ENCODE results near the gene ATP2C1.
"Not testable (repeated sequence)": the region's sequence is repeated elsewhere in the genome, so short reads cannot be mapped to it uniquely, and the experiment has no call there.

The ATP2C1 gene

GRCh38 chr3:130934442-130935089 is 40.7 kb downstream of the ATP2C1 start:
- DNase-seq: no peak

- no peak for DNase-seq
These were observed 42.0 kb downstream of the ATP2C1 start for GRCh38 chr3:130935761-130936492.

- no peak for DNase-seq
These were observed 45.9 kb downstream of the ATP2C1 start for GRCh38 chr3:130939753-130940152.

- DNase-seq: no peak
These were observed 47.9 kb downstream of the ATP2C1 start for GRCh38 chr3:130941793-130942192.

- no peak for DNase-seq
These were observed 53.0 kb downstream of the ATP2C1 start for GRCh38 chr3:130946882-130947281.

GRCh38 chr3:130948001-130948773 is 54.3 kb downstream of the ATP2C1 start:
- DNase-seq: no peak

GRCh38 chr3:130948929-130949328 is 55.0 kb downstream of the ATP2C1 start:
- DNase-seq: no peak

GRCh38 chr3:130950124-130950523 is 56.2 kb downstream of the ATP2C1 start:
- no peak for DNase-seq

- DNase-seq: no peak
These were observed 56.8 kb downstream of the ATP2C1 start for GRCh38 chr3:130950641-130951040.

- DNase-seq: no peak
These were observed 61.6 kb downstream of the ATP2C1 start for GRCh38 chr3:130955481-130955880.

- DNase-seq: no peak
These were observed 62.4 kb downstream of the ATP2C1 start for GRCh38 chr3:130956281-130956680.

- no peak for DNase-seq
These were observed 62.8 kb downstream of the ATP2C1 start for GRCh38 chr3:130956721-130957120.

- no peak for DNase-seq
These were observed 66.4 kb downstream of the ATP2C1 start for GRCh38 chr3:130960139-130960795.

- no peak for DNase-seq
These were observed 67.6 kb downstream of the ATP2C1 start for GRCh38 chr3:130961458-130961857.

- no peak for DNase-seq
These were observed 69.6 kb downstream of the ATP2C1 start for GRCh38 chr3:130963444-130963843.

GRCh38 chr3:130963878-130964277 is 70.0 kb downstream of the ATP2C1 start:
- no peak for DNase-seq

GRCh38 chr3:130967281-130967680 is 73.4 kb downstream of the ATP2C1 start:
- DNase-seq: no peak

- no peak for DNase-seq
These were observed 74.3 kb downstream of the ATP2C1 start for GRCh38 chr3:130968221-130968620.

- no peak for DNase-seq
These were observed 75.7 kb downstream of the ATP2C1 start for GRCh38 chr3:130969621-130970020.

- no peak for DNase-seq
These were observed 77.3 kb downstream of the ATP2C1 start for GRCh38 chr3:130971208-130971607.

- not testable (repeated sequence) for DNase-seq
These were observed 78.7 kb downstream of the ATP2C1 start for GRCh38 chr3:130972592-130972991.

GRCh38 chr3:130973406-130973805 is 79.5 kb downstream of the ATP2C1 start:
- no peak for DNase-seq

GRCh38 chr3:130974201-130974600 is 80.3 kb downstream of the ATP2C1 start:
- no peak for DNase-seq
